ENCODE measurements around the gene THAP9.

The THAP9 gene

DNA sequence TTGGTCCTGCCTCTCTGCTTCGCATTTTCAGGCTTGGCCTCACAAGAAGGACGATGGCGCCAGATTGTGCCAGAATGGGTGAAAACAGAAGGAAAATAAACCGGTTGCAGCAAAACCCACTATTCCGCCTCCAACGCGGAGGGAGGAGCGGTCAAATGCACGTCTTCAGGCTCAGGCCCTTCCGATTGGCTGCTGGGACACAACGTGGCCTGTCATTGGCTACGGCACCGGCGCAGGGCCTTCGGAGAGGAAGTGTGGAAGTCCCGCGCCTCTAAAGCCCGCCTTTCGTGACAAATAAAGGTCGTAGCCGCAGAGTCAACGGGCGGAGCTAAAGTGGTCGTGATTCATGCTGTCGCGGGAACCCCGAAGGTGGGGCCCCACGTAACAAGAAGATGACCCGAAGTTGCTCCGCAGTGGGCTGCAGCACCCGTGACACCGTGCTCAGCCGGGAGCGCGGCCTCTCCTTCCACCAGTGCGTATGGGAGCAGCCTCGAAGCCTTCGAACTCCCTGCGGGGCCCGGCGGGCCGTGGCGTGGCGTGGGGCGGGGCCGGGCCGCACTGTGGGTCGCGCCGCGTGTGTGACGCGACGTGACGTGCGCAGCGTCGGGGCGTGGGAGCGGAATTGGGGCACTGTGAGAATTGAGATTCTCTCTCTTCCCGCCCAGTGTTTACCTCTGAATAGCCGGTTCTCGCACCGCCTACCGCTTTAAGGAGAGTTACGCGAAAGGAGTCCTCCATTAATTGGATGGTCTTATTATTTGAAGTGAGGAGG, at the start of gene THAP9 (continued):
- TF ChIP-seq ZBTB48 (tag by site-specific recombination; IDR thresholded peaks at IDR 0.05) (no peak), ZNF701 (tag by site-specific recombination; IDR thresholded peaks at IDR 0.05) (no peak), ZNF654 (tag by site-specific recombination; IDR thresholded peaks at IDR 0.05; ENCODE audit: low read depth) (no peak), ZNF416 (tag by site-specific recombination; IDR thresholded peaks at IDR 0.05) (no peak), ZIC2 (tag by site-specific recombination; IDR thresholded peaks at IDR 0.05) (0 out of 2 replicates have a peak, but pooled peaks have one; percentile 15), ZNF629 (tag by site-specific recombination; IDR thresholded peaks at IDR 0.05) (peak; percentile 88), HOXC10 (CRISPR knock-in tag; IDR thresholded peaks at IDR 0.05) (no peak), ZNF121 (tag by site-specific recombination; IDR thresholded peaks at IDR 0.05) (no peak), SCRT1 (tag by site-specific recombination; IDR thresholded peaks at IDR 0.05; ENCODE audit: borderline replicate concordance) (no peak), ZNF610 (tag by site-specific recombination; IDR thresholded peaks at IDR 0.05; ENCODE audit: borderline replicate concordance) (no peak), TCF7L2 (IDR thresholded peaks at IDR 0.05; ENCODE audit: borderline replicate concordance, low read depth, low read length) (no peak), ZBTB7A (tag by site-specific recombination; IDR thresholded peaks at IDR 0.05; ENCODE audit: low read depth) (no peak)
- TF ChIP-seq, protein P1, sequence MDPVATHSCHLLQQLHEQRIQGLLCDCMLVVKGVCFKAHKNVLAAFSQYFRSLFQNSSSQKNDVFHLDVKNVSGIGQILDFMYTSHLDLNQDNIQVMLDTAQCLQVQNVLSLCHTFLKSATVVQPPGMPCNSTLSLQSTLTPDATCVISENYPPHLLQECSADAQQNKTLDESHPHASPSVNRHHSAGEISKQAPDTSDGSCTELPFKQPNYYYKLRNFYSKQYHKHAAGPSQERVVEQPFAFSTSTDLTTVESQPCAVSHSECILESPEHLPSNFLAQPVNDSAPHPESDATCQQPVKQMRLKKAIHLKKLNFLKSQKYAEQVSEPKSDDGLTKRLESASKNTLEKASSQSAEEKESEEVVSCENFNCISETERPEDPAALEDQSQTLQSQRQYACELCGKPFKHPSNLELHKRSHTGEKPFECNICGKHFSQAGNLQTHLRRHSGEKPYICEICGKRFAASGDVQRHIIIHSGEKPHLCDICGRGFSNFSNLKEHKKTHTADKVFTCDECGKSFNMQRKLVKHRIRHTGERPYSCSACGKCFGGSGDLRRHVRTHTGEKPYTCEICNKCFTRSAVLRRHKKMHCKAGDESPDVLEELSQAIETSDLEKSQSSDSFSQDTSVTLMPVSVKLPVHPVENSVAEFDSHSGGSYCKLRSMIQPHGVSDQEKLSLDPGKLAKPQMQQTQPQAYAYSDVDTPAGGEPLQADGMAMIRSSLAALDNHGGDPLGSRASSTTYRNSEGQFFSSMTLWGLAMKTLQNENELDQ (tag by site-specific recombination; IDR thresholded peaks at IDR 0.05; ENCODE audit: low read depth): no peak
- TF ChIP-seq, protein P2, sequence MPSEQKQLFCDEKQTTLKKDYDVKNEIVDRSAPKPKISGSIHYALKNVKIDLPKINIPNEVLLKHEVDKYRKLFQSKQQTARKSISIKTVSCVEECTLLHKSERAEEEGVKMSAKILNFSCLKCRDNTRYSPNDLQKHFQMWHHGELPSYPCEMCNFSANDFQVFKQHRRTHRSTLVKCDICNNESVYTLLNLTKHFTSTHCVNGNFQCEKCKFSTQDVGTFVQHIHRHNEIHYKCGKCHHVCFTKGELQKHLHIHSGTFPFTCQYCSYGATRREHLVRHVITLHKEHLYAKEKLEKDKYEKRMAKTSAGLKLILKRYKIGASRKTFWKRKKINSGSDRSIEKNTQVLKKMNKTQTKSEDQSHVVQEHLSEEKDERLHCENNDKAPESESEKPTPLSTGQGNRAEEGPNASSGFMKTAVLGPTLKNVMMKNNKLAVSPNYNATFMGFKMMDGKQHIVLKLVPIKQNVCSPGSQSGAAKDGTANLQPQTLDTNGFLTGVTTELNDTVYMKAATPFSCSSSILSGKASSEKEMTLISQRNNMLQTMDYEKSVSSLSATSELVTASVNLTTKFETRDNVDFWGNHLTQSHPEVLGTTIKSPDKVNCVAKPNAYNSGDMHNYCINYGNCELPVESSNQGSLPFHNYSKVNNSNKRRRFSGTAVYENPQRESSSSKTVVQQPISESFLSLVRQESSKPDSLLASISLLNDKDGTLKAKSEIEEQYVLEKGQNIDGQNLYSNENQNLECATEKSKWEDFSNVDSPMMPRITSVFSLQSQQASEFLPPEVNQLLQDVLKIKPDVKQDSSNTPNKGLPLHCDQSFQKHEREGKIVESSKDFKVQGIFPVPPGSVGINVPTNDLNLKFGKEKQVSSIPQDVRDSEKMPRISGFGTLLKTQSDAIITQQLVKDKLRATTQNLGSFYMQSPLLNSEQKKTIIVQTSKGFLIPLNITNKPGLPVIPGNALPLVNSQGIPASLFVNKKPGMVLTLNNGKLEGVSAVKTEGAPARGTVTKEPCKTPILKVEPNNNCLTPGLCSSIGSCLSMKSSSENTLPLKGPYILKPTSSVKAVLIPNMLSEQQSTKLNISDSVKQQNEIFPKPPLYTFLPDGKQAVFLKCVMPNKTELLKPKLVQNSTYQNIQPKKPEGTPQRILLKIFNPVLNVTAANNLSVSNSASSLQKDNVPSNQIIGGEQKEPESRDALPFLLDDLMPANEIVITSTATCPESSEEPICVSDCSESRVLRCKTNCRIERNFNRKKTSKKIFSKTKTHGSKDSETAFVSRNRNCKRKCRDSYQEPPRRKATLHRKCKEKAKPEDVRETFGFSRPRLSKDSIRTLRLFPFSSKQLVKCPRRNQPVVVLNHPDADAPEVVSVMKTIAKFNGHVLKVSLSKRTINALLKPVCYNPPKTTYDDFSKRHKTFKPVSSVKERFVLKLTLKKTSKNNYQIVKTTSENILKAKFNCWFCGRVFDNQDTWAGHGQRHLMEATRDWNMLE (tag by site-specific recombination; conservative IDR thresholded peaks at IDR 0.05; ENCODE audit: low read depth): no peak
- TF ChIP-seq, protein P3, sequence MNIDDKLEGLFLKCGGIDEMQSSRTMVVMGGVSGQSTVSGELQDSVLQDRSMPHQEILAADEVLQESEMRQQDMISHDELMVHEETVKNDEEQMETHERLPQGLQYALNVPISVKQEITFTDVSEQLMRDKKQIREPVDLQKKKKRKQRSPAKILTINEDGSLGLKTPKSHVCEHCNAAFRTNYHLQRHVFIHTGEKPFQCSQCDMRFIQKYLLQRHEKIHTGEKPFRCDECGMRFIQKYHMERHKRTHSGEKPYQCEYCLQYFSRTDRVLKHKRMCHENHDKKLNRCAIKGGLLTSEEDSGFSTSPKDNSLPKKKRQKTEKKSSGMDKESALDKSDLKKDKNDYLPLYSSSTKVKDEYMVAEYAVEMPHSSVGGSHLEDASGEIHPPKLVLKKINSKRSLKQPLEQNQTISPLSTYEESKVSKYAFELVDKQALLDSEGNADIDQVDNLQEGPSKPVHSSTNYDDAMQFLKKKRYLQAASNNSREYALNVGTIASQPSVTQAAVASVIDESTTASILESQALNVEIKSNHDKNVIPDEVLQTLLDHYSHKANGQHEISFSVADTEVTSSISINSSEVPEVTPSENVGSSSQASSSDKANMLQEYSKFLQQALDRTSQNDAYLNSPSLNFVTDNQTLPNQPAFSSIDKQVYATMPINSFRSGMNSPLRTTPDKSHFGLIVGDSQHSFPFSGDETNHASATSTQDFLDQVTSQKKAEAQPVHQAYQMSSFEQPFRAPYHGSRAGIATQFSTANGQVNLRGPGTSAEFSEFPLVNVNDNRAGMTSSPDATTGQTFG (tag by site-specific recombination; IDR thresholded peaks at IDR 0.05; ENCODE audit: borderline replicate concordance): no peak
- TF ChIP-seq, protein P4, sequence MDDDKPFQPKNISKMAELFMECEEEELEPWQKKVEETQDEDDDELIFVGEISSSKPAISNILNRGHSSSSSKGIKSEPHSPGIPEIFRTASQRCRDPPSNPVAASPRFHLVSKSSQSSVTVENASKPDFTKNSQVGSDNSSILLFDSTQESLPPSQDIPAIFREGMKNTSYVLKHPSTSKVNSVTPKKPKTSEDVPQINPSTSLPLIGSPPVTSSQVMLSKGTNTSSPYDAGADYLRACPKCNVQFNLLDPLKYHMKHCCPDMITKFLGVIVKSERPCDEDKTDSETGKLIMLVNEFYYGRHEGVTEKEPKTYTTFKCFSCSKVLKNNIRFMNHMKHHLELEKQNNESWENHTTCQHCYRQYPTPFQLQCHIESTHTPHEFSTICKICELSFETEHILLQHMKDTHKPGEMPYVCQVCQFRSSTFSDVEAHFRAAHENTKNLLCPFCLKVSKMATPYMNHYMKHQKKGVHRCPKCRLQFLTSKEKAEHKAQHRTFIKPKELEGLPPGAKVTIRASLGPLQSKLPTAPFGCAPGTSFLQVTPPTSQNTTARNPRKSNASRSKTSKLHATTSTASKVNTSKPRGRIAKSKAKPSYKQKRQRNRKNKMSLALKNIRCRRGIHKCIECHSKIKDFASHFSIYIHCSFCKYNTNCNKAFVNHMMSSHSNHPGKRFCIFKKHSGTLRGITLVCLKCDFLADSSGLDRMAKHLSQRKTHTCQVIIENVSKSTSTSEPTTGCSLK (tag by site-specific recombination; IDR thresholded peaks at IDR 0.05): no peak
- TF ChIP-seq, protein P5, sequence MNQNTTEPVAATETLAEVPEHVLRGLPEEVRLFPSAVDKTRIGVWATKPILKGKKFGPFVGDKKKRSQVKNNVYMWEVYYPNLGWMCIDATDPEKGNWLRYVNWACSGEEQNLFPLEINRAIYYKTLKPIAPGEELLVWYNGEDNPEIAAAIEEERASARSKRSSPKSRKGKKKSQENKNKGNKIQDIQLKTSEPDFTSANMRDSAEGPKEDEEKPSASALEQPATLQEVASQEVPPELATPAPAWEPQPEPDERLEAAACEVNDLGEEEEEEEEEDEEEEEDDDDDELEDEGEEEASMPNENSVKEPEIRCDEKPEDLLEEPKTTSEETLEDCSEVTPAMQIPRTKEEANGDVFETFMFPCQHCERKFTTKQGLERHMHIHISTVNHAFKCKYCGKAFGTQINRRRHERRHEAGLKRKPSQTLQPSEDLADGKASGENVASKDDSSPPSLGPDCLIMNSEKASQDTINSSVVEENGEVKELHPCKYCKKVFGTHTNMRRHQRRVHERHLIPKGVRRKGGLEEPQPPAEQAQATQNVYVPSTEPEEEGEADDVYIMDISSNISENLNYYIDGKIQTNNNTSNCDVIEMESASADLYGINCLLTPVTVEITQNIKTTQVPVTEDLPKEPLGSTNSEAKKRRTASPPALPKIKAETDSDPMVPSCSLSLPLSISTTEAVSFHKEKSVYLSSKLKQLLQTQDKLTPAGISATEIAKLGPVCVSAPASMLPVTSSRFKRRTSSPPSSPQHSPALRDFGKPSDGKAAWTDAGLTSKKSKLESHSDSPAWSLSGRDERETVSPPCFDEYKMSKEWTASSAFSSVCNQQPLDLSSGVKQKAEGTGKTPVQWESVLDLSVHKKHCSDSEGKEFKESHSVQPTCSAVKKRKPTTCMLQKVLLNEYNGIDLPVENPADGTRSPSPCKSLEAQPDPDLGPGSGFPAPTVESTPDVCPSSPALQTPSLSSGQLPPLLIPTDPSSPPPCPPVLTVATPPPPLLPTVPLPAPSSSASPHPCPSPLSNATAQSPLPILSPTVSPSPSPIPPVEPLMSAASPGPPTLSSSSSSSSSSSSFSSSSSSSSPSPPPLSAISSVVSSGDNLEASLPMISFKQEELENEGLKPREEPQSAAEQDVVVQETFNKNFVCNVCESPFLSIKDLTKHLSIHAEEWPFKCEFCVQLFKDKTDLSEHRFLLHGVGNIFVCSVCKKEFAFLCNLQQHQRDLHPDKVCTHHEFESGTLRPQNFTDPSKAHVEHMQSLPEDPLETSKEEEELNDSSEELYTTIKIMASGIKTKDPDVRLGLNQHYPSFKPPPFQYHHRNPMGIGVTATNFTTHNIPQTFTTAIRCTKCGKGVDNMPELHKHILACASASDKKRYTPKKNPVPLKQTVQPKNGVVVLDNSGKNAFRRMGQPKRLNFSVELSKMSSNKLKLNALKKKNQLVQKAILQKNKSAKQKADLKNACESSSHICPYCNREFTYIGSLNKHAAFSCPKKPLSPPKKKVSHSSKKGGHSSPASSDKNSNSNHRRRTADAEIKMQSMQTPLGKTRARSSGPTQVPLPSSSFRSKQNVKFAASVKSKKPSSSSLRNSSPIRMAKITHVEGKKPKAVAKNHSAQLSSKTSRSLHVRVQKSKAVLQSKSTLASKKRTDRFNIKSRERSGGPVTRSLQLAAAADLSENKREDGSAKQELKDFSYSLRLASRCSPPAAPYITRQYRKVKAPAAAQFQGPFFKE (tag by site-specific recombination; IDR thresholded peaks at IDR 0.05; ENCODE audit: borderline replicate concordance): no peak
- TF ChIP-seq, protein P6, sequence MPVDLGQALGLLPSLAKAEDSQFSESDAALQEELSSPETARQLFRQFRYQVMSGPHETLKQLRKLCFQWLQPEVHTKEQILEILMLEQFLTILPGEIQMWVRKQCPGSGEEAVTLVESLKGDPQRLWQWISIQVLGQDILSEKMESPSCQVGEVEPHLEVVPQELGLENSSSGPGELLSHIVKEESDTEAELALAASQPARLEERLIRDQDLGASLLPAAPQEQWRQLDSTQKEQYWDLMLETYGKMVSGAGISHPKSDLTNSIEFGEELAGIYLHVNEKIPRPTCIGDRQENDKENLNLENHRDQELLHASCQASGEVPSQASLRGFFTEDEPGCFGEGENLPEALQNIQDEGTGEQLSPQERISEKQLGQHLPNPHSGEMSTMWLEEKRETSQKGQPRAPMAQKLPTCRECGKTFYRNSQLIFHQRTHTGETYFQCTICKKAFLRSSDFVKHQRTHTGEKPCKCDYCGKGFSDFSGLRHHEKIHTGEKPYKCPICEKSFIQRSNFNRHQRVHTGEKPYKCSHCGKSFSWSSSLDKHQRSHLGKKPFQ (tag by site-specific recombination; IDR thresholded peaks at IDR 0.05): no peak
